Measurements from ENCODE around the gene MEGF11.

- no peak for TF ChIP-seq CTCF (IDR thresholded peaks at IDR 0.05)
- no peak for TF ChIP-seq FOSL2 (IDR thresholded peaks at IDR 0.05; ENCODE audit: borderline replicate concordance, low read depth)
- TF ChIP-seq JUND (IDR thresholded peaks at IDR 0.05): no peak
- no peak for TF ChIP-seq TAF1 (IDR thresholded peaks at IDR 0.05; ENCODE audit: borderline replicate concordance, low read depth, low read length)
- no peak for TF ChIP-seq NFIC (IDR thresholded peaks at IDR 0.05; ENCODE audit: borderline replicate concordance)
- TF ChIP-seq EP300 (IDR thresholded peaks at IDR 0.05; ENCODE audit: borderline replicate concordance in 1 of 2, low read depth in 1 of 2, low read length in 1 of 2): no peak
- TF ChIP-seq FOXJ3 (CRISPR knock-in tag; IDR thresholded peaks at IDR 0.05): no peak
- no peak for TF ChIP-seq FOXM1 (IDR thresholded peaks at IDR 0.05; ENCODE audit: low read depth)
- no peak for TF ChIP-seq MAX (IDR thresholded peaks at IDR 0.05; ENCODE audit: low read depth)
- TF ChIP-seq RAD21 (IDR thresholded peaks at IDR 0.05; ENCODE audit: low read length): no peak
- no peak for TF ChIP-seq YY1 (IDR thresholded peaks at IDR 0.05; ENCODE audit: low read depth)
- no peak for TF ChIP-seq PBX3 (IDR thresholded peaks at IDR 0.05)
- TF ChIP-seq RCOR1 (IDR thresholded peaks at IDR 0.05; ENCODE audit: low read length): no peak
- no peak for TF ChIP-seq RFX5 (IDR thresholded peaks at IDR 0.05; ENCODE audit: low read length)
Observed at GRCh38 chr15:65949011-65949410, 304.5 kb downstream of the MEGF11 start.
